Stimulated activated CD4-positive, alpha-beta T cell treated with anti-CD3 and anti-CD28 coated beads, Interleukin-4, amount 100 ng/mL, for 24 hours (primary cell): ENCODE results near the gene AK6.

Experiments used
- DNase-seq: peaks from one replicate; pipeline ENCODE4 v3.0.0-alpha.2; 2020

Gene AK6

GRCh38 chr5:69369340-69370121 lies at the start of gene AK6, which contains the start of the genes RAD17 and TAF9:
Gene AK6, minus strand, starts transcription at chr5:69369520. Its CDS starts 30 bp downstream, at chr5:69369490.
Gene RAD17, plus strand, starts transcription at chr5:69369818. Its CDS starts 2,391 bp downstream, at chr5:69372209.
Gene TAF9, minus strand, starts transcription at chr5:69369520. Its CDS starts 3,783 bp downstream, at chr5:69365737.
- DNase-seq: peak; percentile 92

GRCh38 chr5:69418554-69418953 lies 49.2 kb upstream of the AK6 start:
- DNase-seq: no peak

DNA sequence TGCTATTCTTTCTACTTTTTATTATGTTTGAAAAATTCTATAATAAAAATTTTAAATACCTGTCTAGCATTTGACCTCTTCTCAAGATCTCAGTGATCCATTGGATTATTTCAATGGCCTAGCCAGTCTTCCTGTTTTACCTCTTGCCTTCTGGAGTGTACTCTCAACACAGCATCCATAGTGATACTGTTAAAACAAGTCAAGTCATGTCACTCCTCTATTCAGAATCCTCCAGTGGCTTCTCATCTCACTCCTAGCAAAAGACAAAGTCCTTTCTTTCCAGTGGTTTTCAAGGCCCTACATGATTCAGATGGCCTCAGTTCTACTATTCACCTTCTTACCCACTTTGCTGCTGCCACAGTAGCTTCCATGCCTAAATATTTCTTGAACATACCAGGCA lies 47.4 kb upstream of the AK6 start:
- no peak for DNase-seq

DNA sequence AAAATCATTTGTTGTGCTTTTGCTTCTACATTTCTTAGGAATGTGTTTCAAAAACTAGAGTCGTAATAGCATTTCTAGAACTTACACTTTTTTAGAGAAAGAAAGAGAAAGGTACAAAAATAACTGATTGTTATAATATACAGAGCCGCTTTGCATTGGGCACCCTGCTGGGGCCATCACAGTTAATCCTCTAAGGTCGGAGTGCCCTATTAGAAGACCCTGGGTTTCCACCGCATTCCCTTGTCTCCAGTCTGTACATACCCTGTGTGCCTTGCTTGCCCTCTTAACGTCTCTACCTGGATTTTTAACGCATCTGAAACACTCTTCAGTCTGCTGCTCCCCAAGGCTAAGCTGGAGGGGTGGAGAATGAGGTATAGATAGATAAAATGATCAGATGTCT lies 46.9 kb upstream of the AK6 start:
- no peak for DNase-seq

- no peak for DNase-seq
These were observed 46.3 kb upstream of the AK6 start for GRCh38 chr5:69415584-69415958.

DNA sequence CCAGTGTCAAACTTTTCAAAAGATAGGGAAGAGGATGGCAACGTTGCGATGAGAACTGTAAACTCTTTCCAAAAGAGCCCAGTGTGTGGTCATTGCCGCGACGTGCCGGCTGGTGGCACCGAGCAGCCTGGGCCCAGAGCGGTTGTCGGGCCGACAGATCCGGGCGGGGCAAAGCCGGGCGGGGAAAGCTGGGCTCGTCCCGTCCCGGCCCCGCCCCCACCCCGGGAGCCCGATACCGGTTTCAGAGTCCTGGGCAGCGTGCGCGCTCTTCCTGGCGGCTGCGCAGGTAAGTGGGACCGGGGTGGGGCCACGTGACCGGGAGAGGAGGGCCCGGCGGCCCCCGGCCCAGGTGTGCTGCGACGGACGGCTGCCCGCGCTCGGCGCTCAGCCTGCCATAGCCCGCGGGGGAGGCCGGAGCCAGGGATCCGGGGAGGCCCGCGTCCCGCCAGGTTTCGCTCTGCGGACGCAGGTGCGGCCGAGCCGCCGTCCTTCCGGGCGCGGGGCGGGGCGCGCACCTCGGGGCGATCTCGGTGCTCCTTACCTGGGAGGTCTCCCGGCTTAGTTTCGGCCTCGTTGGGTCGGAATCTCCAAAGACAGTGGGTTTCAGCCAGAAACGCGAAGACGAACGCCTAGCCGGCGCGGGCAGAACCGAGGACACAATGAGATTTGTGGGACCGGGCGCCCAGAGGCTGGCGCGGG lies 45.7 kb upstream of the AK6 start, which contains the start of gene MARVELD2:
TSS of gene MARVELD2 (plus strand) at position 232 of the 699 bp plus-strand sequence. CDS start 4,270 bp downstream, outside the sequence.
- peak; percentile 37 for DNase-seq

- DNase-seq: no peak
These were observed 35.5 kb upstream of the AK6 start for GRCh38 chr5:69404659-69405330.

- no peak for DNase-seq
These were observed 9.1 kb upstream of the AK6 start for GRCh38 chr5:69378376-69378775.

DNA sequence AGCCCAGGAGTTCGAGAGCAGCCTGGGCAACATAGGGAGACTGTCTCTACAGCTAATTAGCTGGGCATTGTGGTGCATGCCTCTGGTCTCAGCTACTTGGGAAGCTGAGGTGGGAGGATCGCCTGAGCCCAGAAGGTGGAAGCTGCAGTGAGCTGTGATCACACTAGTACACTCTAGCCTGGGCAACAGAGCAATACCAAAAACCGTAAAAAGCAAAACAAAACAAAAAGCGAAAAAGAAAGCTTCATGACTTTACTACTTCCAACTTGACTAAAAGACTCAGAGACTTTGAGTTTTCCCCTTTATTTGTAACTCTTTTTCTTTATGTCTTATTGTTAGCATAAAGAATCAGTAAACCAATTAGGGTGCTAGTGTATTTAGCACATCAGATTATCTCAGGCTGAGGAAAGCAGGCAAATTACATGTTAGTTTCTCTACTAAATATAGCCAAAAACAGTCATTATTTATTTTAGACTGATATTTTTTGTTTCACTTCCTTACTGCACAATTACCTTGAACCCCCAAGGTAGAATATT lies 5.7 kb upstream of the AK6 start:
- DNase-seq: no peak

DNA sequence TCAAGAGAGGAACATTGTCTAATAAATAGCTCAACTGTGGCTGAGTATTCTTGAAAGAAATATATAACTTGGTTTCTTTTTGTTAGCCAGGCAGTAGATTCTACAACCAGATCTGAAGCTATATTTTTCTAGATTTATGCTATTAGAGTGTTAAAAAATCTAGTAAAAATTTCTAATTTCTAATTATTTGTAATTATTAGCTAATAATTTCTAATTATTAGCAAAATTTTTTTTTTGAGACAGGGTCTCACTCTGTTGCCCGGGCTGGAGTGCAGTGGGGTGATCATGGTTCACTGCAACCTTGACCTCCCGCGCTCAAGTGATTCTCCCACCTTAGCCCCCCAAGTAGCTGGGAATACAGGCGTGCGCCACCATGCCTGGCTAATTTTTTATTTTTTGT lies 3.1 kb upstream of the AK6 start:
- no peak for DNase-seq

DNA sequence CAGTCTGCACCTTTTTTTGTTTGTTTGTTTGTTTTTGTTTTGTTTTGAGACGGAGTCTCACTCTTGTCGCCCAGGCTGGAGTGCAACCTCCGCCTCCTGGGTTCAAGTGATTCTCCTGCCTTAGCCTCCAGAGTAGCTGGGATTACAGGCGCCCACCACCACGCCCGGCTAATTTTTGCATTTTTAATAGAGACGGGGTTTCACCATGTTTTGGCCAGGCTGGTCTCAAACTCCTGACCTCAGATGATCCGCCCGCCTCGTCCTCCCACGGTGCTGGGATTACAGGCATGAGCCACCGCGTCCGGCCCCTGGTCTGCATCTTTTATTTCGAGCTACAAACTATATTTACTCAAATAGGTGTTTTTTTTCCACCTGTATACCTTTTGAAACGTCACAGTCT lies 1.0 kb upstream of the AK6 start:
- DNase-seq: peak; percentile 9

DNA sequence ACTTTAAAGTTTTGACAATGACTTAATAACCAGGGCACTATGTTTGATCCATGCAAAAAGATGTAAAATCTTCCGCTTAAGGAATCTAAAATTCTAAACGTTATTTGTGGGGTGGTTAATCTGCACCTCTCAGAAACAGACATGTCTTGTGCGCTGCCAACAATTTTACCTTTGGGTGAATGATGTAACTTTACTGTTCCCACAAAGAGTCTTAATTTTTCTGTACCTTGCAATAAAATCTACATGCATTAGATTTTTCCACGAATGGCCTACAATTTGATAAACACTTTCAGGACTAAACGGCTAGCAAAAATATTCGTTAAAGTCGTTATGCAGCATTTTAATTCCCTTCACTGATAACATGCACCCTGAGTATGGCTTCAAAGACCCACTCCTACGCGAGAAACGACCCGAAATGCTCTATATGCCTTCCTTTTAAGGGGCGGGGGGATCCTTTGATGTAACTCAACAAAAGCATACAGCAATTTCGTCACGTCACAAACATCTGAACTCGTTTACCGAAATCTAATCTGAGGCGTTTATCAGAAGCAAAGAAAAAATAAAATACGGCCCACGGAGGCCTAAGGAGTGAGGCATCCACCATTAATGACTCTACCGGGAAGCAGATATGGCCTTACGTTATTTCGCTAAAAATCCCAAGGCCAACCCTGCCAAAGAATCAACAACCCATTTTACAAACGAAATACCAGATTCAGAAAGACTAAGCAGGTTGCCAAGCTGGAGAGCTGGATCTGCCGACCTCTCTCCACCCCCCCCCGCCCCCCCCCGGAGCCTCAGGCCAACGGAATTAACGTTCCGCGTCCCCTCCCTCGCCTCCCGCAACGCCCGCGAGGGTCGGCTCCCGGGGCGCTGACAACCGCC lies 621 bp downstream of the AK6 start:
- DNase-seq: peak; percentile 39

DNA sequence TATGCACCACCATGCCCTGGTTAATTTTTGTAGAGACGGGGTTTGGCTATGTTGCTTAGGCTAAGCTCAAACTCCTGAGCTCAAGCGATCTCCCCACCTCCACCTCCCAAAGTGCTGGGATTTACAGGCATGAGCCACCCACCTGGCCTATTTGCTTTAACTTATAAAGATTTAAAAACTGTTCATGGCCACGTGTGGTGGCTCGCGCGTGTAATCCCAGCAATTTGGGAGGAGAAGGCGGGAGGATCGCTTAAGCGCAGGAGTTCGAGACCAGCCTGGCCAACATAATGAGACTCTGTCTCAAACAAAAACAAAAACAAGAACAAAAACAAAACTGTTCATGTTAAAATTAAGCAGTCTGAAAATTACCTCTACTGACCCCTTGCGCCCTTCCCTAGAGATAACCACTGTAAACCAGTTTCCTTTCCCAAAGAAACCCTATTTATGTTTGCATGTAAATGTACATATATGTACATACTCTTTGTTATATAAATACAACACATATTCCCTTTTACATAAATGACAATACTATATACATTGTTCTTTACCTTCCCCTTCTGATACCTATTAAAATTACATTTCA lies 1.5 kb downstream of the AK6 start:
- DNase-seq: no peak

DNA sequence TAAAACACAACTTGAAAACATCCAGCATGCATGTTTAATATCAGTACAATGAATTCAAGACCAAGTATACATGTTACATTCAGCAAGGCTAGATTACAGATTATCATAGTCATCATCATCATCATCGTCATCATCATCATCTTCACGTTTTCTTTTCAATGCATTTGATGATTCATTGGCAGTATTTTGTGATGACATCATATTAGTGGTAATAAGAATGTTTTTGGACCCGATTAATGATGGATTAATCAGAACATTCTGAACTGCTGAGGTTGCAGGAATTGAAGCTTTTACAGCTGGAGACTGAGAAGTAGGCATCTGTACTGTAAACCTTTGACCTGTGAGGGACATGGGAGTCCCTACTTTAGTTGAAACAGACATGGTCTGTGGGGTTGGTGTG lies 4.5 kb downstream of the AK6 start:
- no peak for DNase-seq

GRCh38 chr5:69364414-69364813 lies 4.9 kb downstream of the AK6 start:
- no peak for DNase-seq

DNA sequence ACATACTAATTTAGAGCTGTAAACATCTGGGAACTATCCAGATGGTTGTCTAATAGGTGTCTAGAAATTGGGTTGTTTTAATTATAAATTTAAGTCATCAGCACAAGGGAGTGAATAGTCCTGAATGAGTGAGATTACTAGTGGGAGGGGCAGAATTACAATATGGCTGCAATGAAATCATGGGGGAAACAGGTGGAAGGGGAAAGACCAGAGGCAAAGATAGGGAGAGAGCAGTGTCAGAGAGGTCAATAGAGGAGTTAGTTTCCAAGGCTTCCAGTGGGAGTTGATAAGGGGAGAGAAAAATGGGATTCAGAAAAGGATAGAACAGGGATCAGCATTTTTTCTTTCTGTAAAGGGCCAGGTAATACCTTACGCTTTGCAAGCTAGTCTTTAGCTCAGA lies 8.9 kb downstream of the AK6 start:
- DNase-seq: no peak

DNA sequence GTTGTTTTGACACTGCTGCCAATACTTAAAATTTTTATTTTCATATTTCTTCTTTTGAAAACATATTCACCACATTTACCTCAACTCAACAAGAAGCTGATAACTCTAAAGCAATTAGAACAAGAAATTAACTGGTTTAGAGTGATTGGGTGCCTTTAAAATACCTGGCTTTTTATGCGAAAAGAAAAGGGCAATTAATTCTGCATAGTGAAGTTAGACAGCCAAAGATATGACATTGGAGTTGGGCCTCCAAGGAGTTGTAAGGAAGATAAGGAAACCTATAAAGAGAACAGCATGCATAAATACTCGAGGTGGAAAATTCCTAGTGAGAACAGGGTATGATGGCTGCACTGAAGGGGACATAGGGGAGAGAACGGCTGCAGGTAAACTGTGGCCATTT lies 9.6 kb downstream of the AK6 start:
- no peak for DNase-seq

GRCh38 chr5:69350664-69351063 lies 18.7 kb downstream of the AK6 start:
- DNase-seq: no peak

GRCh38 chr5:69343083-69343482 lies 26.2 kb downstream of the AK6 start:
- DNase-seq: no peak

- no peak for DNase-seq
These were observed 27.7 kb downstream of the AK6 start for GRCh38 chr5:69341520-69342161.

GRCh38 chr5:69335341-69335935 lies 33.9 kb downstream of the AK6 start:
- no peak for DNase-seq
